ENCODE results near the gene ZNF366.

The ZNF366 gene

GRCh38 chr5:72441094-72441723, 66.0 kb downstream of the ZNF366 start:
- no peak for DNase-seq (ENCODE audit: low read depth)

- no peak for DNase-seq (ENCODE audit: low read depth)
Measured at GRCh38 chr5:72440207-72440638, 67.0 kb downstream of the ZNF366 start.

- DNase-seq (ENCODE audit: low read depth): no peak
Measured at GRCh38 chr5:72439192-72439591, 68.0 kb downstream of the ZNF366 start.

- DNase-seq (ENCODE audit: low read depth): no peak
Measured at GRCh38 chr5:72438141-72438540, 69.1 kb downstream of the ZNF366 start.

- no peak for DNase-seq (ENCODE audit: low read depth)
Measured at GRCh38 chr5:72436796-72437471, 70.3 kb downstream of the ZNF366 start.

GRCh38 chr5:72434781-72435437, 72.3 kb downstream of the ZNF366 start:
- no peak for DNase-seq (ENCODE audit: low read depth)

GRCh38 chr5:72434056-72434780, 73.0 kb downstream of the ZNF366 start:
- no peak for DNase-seq (ENCODE audit: low read depth)

GRCh38 chr5:72433522-72433921, 73.7 kb downstream of the ZNF366 start:
- DNase-seq (ENCODE audit: low read depth): no peak

GRCh38 chr5:72428669-72429068, 78.5 kb downstream of the ZNF366 start:
- no peak for DNase-seq (ENCODE audit: low read depth)

GRCh38 chr5:72427488-72428437, 79.4 kb downstream of the ZNF366 start:
- DNase-seq (ENCODE audit: low read depth): no peak

- DNase-seq (ENCODE audit: low read depth): no peak
Measured at GRCh38 chr5:72427016-72427415, 80.2 kb downstream of the ZNF366 start.

GRCh38 chr5:72426019-72426418, 81.2 kb downstream of the ZNF366 start:
- DNase-seq (ENCODE audit: low read depth): no peak

- DNase-seq (ENCODE audit: low read depth): no peak
Measured at GRCh38 chr5:72418271-72418670, 88.9 kb downstream of the ZNF366 start.

- DNase-seq (ENCODE audit: low read depth): no peak
Measured at GRCh38 chr5:72417333-72418062, 89.7 kb downstream of the ZNF366 start.

- no peak for DNase-seq (ENCODE audit: low read depth)
Measured at GRCh38 chr5:72415616-72416325, 91.4 kb downstream of the ZNF366 start.

- no peak for DNase-seq (ENCODE audit: low read depth)
Measured at GRCh38 chr5:72412283-72413055, 94.7 kb downstream of the ZNF366 start.

- no peak for DNase-seq (ENCODE audit: low read depth)
Measured at GRCh38 chr5:72410688-72411295, 96.4 kb downstream of the ZNF366 start.

- no peak for DNase-seq (ENCODE audit: low read depth)
Measured at GRCh38 chr5:72408603-72409002, 98.6 kb downstream of the ZNF366 start.

- no peak for DNase-seq (ENCODE audit: low read depth)
Measured at GRCh38 chr5:72408127-72408526, 99.1 kb downstream of the ZNF366 start.
